Measurements from ENCODE around the gene VAV2. TPM values are rescaled to one million over a fixed set of nuclear protein-coding genes. Genes with fewer than 3 reads are reported as not detected.

Gene VAV2
- total and polyA plus RNA-seq, 11 donors: 3.3 to 9.9 (median 5.3) TPM

DNA sequence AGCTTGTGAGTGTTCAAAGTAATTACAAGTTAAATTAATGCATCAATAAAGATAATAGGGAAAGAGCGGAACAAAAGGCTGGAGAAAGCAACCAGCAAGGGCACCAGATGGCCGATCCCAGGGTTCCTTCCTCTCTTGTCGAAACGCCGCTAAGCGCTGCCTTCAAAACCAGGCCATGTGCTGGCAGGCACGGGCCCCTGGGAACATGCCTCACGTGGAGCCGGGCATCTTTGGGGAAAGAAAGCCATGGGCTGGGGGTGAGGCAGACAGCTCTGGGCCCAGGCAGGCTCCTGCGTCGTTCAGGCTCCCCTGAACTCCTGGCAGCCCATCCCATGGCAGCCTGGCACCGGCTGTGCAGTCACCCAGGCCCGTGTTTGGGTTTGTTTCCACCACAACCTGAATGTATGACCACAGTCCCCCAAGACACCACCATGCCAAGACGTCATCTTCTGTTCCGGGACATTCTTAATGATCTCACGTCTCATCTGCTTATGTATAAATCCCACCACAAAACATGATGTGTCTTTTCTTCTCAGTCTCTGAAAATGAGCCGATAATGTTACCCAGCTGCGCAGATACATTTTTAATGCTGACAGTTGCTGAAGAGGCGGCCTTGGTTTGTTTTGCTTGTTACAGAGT, 143.5 kb downstream of the VAV2 start:
- no peaks in the 10 kb centered on the region for H3K9me3 ChIP-seq
- WGBS, 4 donors: 92 to 96% (median 95%) methylated on average over 19 of the region's 19 CpGs
- H3K27ac ChIP-seq: no peak overlapping the region
- no peak for ATAC-seq
- H3K4me1 ChIP-seq: peaks cover 0 to 25% (median 17%) of the 10 kb centered on the region in 12 donors
- DNase-seq: no peak
- no peaks in the 10 kb centered on the region for H3K27me3 ChIP-seq
- intact Hi-C loops (cut with DNase I): no loop called here
- TF ChIP-seq, protein P1, sequence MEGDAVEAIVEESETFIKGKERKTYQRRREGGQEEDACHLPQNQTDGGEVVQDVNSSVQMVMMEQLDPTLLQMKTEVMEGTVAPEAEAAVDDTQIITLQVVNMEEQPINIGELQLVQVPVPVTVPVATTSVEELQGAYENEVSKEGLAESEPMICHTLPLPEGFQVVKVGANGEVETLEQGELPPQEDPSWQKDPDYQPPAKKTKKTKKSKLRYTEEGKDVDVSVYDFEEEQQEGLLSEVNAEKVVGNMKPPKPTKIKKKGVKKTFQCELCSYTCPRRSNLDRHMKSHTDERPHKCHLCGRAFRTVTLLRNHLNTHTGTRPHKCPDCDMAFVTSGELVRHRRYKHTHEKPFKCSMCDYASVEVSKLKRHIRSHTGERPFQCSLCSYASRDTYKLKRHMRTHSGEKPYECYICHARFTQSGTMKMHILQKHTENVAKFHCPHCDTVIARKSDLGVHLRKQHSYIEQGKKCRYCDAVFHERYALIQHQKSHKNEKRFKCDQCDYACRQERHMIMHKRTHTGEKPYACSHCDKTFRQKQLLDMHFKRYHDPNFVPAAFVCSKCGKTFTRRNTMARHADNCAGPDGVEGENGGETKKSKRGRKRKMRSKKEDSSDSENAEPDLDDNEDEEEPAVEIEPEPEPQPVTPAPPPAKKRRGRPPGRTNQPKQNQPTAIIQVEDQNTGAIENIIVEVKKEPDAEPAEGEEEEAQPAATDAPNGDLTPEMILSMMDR (IDR thresholded peaks at IDR 0.05): no peak
- no peak for TF ChIP-seq POLR2A (IDR thresholded peaks at IDR 0.05)
- no peak overlapping the region for H3K4me3 ChIP-seq
- no peaks in the 10 kb centered on the region for H3K36me3 ChIP-seq

DNA sequence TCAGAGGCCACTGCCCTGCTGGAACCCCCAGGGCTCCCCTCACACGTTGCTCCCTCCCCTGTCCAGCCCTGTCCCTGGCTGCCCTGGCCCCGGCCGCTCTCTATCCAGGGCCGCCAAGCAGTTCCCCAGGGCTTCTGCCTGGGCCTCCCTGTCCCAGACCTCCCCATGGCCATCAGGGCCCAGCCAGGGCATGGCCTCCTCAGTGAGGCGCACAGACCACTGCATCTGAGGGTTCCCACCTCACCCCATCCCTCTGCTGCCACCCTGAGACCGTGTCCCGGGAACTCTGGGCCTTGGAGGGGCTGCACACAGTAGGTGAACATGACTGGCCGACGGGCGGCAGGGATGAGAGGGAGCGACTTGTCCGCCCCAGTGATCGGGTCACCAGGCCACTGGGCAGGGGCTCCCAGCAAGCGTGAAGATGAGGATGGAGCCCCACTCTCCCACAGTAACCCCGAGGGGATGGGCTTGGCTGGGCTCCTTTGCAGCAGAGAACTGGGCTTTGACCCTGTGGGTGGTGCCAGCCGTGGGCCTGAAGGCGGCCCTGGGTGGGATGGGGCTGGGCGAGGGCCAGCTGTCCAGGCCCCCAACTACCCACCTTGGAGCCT, 145.5 kb downstream of the VAV2 start:
- Histone ChIP-seq H3K27me3 (no peaks in the 10 kb centered on the region), H3K4me3 (no peak overlapping the region), H3K27ac (peak overlapping the region in 1 of 12 donors; percentile 95), H3K4me1 (peaks cover 0 to 25% (median 17%) of the 10 kb centered on the region in 12 donors), H3K9me3 (no peaks in the 10 kb centered on the region), H3K36me3 (no peaks in the 10 kb centered on the region)
- no peak for DNase-seq
- intact Hi-C loops (cut with DNase I): no loop called here
- TF ChIP-seq POLR2A (IDR thresholded peaks at IDR 0.05): no peak
- TF ChIP-seq, protein P1 (IDR thresholded peaks at IDR 0.05): no peak
- WGBS, 4 donors: 94 to 95% (median 94%) methylated on average over 14 to 18 of the region's 18 CpGs
- no peak for ATAC-seq

GRCh38 chr9:133845440-133845839, 146.7 kb downstream of the VAV2 start:
- peak overlapping the region in 11 of 12 donors; percentile 42 to 95 (median 71) for H3K27ac ChIP-seq
- DNase-seq (peak; percentile 83 to 91 (median 87)), ATAC-seq (peak; percentile 47 to 95 (median 86))
- no peaks in the 10 kb centered on the region for H3K27me3 ChIP-seq
- WGBS, 4 donors: 35 to 60% (median 40%) methylated on average over 2 to 7 of the region's 7 CpGs
- TF ChIP-seq POLR2A (IDR thresholded peaks at IDR 0.05): no peak
- TF ChIP-seq, protein P1 (IDR thresholded peaks at IDR 0.05): no peak
- H3K4me3 ChIP-seq: peak overlapping the region in 8 of 12 donors; percentile 22 to 51 (median 38)
- H3K4me1 ChIP-seq: peaks cover 0 to 31% (median 20%) of the 10 kb centered on the region in 12 donors
- H3K9me3 ChIP-seq: no peaks in the 10 kb centered on the region
- no peaks in the 10 kb centered on the region for H3K36me3 ChIP-seq
- intact Hi-C loops (cut with DNase I): no loop called here

DNA sequence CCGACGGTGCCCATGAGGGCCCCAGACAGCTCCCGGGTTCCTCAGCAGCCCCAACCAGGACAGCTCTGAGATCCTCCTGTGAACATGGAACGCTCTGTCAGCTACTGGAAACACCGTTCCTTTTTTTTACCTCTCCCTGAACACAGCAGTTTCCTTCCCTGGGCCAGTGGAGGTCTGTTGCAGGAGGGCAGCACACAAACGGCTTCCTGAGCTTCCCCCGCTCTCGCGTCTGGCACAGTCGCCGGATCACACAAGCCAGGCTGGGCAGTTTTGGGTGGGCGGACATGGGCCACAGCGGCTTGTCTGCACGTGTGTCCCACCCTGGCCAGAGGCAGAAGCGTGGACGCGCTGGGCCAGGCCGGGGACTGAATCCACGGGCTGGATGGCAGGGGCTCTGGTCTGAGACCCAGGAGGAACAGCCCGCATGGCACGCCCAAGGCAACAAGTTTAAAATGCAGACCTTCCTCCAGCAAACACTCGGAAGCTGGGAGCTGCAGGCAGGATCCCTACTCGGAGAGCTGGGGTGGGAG, 147.2 kb downstream of the VAV2 start:
- no peaks in the 10 kb centered on the region for H3K9me3 ChIP-seq
- no peaks in the 10 kb centered on the region for H3K27me3 ChIP-seq
- ATAC-seq (peak in 2 of 4 donors; percentile 10 to 29), DNase-seq (no peak)
- TF ChIP-seq, protein P1 (IDR thresholded peaks at IDR 0.05): no peak
- TF ChIP-seq POLR2A (IDR thresholded peaks at IDR 0.05): no peak
- intact Hi-C loops (cut with DNase I): loop anchor here in 1 of 10 donors (5.0 kb wide), 1 partner anchor 147 kb away; the partner anchor contains the start of gene VAV2
- WGBS, 4 donors: 52 to 82% (median 64%) methylated on average over 9 to 23 of the region's 23 CpGs
- peaks cover 0 to 36% (median 24%) of the 10 kb centered on the region in 12 donors for H3K4me1 ChIP-seq
- no peaks in the 10 kb centered on the region for H3K36me3 ChIP-seq
- peak overlapping the region; percentile 31 to 95 (median 70) for H3K27ac ChIP-seq
- H3K4me3 ChIP-seq: peak overlapping the region in 9 of 12 donors; percentile 22 to 51 (median 37)

Measured in heart left ventricle (tissue), 16 donors.